Measurements from ENCODE around the gene VPS35L.

VPS35L gene

GRCh38 chr16:19595043-19595767 is 39.7 kb downstream of the VPS35L start:
- no peak for DNase-seq

GRCh38 chr16:19598805-19599510 is 43.5 kb downstream of the VPS35L start:
- DNase-seq: no peak

- DNase-seq: no peak
These were observed 44.6 kb downstream of the VPS35L start for GRCh38 chr16:19599968-19600716.

DNA sequence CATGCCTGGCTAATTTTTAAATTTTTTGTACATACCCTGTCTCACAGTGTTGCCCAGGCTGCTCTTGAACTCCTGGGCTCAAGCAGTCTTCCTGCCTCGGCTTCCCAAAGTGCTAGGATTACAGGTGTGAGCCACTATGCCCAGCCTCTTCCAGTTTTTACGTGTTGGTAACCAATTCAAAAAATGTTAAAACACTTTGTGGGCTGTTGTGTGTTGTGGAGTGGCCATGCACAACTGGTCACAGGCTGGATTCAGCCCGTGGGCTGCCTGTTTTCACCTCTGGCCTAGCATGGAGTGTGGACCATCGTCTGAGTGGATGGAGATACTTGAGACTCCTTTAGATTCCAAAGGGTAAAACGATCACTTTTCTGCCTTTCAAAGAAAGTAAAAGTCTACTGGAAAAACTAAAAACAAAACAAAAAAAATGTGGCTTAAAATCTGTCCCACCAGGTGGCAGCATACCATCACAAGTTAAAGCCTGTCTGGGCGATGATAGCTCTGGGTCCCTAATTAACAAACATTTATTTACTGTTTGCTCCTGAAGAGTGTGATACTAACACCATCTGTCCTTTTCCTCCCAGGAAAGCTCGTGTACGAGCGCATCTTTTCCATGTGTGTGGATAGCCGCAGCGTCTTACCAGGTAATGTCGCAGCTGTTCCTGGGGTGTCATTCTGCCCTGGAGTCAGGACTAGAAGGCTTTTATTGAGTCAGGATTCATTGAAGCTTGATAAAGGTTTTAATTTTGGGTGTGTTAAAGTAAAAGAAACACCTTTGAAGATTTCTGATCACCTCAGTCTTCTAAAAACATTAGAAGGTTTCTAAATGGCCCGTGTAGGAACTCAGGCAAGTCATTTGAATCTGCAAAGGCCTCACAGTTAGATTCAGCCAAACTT is 45.8 kb downstream of the VPS35L start:
- peak; percentile 7 to 13 for DNase-seq

DNA sequence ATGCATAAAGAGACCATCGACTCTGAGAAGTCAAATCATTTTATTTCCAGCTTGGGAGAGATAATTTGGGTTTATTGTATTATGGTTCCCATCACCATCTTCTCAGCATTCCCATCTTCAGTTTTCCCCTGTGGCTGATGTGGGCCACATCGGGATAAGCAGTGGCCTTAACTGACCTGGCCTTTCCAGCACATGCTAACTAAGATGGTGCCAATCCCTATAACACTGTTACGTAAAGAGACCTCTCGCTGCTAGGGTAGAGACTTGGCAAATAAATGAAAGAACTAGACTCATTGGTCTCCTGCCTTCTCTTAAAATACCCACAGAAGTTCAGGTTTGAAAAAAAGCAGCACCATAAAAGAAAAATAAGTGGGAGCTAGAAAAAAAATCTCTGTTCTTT is 49.4 kb downstream of the VPS35L start:
- DNase-seq: no peak

- DNase-seq: no peak
These were observed 50.2 kb downstream of the VPS35L start for GRCh38 chr16:19605701-19606100.

DNA sequence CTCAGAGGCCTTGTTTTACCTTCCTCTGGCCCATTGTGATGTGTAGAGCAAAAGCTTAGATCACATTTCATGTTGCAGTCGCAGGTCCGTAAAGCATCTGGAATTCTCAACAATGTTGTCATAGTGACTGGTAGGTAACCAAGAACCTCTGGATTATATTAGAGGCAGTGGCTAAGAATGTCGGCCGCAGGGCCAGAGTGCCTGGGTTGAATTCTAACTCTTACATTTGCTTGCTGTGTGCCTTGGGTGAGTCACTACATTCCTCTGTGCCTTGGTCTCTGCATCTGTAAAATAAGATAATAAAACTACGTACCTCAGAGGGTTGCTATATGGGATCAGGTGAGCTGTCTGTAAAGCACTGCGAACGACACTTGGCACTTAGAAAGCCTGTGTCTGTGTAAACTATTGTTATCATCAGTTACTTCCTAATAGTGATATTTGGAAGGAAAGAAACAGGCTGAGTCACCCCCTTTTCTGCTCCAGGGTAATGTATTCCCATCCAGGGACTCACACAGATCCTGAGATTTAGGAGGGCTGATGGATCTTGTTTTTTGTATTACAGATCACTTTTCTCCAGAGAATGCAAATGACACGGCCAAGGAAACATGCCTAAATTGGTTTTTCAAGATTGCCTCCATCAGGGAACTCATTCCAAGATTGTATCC is 52.2 kb downstream of the VPS35L start:
- no peak for DNase-seq

DNA sequence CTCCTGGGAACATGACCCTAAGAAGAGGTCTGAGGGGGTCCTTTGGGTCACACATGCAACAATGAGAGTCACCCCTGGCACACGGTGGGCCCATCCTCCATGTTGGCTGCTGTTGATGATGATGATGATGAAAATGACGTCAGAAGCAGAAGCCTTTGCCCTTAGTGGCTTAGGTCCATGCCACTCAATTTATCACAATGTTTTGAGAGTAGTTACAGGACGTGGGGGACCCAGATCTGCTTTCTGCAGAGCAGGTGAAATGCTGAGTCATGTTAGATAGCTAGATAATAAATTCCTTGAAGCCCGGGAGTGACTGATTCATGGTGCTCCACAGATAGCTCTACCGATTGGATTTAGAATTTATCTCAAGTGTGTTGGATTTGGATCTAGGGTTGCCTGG is 53.9 kb downstream of the VPS35L start:
- DNase-seq: no peak

- DNase-seq: no peak
These were observed 54.7 kb downstream of the VPS35L start for GRCh38 chr16:19610200-19610599.

DNA sequence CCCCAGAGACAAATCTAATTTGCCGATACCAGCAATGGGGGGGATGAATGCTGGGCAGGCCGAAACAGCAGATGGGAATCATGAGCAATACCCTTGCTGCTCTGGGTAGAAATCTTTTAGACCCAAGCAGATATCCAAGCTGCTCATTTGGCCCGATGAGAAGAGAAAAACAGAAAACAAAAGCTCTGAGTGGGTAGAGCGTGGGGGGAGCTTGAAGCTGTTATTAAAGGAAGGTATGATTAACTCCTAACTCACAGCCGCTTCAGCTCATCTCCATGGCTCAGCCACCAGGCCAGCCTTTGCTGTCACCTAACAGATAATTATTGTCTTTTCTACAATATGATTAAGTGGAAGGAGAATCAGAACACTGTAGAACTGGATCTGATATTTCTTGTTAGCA is 58.3 kb downstream of the VPS35L start:
- no peak for DNase-seq

DNA sequence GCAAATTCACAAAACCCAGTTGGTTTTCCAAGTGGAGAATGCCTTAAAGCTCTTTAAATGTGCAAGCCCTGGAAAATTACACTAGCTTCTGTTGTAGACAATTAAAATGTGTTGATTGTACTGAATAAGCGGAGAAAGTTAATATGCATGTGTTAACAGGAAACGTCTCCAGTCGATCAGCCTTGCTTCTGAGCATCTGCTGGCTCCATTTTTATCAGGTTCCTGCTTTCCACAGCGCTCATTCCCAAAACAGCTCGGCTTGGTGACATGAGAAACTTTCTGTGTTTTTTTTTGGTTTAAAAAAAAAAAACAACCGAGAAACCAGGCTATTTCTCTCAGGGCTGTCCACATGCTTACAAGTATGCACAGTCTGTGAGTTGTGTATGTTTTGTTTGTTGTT is 60.7 kb downstream of the VPS35L start:
- no peak for DNase-seq

DNA sequence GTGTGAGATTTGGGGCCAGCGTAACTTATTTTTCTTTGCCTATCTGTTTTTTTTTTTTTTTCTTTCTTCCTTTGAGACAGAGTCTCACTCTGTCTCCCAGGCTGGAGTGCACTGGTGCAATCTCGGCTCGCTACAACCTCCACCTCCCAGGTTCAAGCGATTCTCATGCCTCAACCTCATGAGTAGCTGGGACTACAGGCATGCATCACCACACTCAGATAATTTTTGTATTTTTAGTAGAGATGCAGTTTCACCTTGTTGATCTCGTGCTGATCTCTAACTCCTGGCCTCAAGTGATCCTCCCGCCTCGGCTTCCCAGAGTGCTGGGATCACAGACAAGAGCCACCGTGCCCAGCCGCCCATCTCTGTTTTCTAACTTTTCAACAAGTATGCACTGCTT is 63.4 kb downstream of the VPS35L start:
- DNase-seq: no peak

- DNase-seq: no peak
These were observed 65.9 kb downstream of the VPS35L start for GRCh38 chr16:19621445-19621844.

DNA sequence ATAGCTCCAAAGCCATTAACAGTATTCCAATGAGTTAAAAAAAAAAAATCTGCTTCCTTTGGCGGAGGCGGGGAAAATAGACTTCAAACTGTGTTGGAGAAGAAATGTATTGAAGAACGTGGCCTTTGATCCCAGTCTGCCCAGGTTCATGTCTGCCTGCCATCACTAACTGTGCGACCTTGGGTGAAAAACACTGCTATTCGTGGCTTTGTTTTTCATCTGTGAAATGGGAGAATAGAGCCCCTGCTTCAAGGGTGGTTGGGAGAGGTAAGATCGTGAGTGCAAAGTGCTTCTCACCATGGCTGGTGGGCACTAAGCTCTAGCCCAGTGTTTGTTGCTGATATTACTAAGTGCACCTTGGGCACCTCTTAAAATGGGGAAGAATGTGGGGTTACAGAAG is 69.5 kb downstream of the VPS35L start:
- no peak for DNase-seq

GRCh38 chr16:19636436-19637267 is 81.1 kb downstream of the VPS35L start:
- DNase-seq: no peak

DNA sequence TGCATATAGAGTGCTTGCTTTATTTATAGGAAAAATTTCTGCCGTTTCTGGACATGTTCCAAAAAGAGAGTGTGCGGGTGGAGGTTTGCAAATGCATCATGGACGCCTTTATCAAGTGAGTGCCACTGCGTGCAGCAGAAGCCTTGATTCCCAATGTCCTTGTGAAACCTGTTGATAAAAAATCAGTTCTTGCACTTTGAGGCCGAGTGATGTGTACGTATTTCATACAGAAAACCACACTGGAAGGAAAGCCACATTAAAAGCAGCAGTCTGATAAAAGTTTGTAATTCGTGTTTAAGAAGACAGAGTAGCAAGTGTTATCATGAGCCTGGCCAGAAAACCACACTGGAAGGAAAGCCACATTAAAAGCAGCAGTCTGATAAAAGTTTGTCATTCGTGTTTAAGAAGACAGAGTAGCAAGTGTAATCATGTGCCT is 84.5 kb downstream of the VPS35L start:
- DNase-seq: no peak

GRCh38 chr16:19642501-19642900 is 87.0 kb downstream of the VPS35L start:
- no peak for DNase-seq

- DNase-seq: no peak
These were observed 89.4 kb downstream of the VPS35L start for GRCh38 chr16:19644877-19645276.

GRCh38 chr16:19645557-19645981 is 90.1 kb downstream of the VPS35L start:
- DNase-seq: no peak

- no peak for DNase-seq
These were observed 94.5 kb downstream of the VPS35L start for GRCh38 chr16:19649980-19650379.

- DNase-seq: no peak
These were observed 98.6 kb downstream of the VPS35L start for GRCh38 chr16:19654147-19654546.

All from activated CD4-positive, alpha-beta T cell treated with anti-CD3 and anti-CD28 coated beads, Interleukin-2, amount 50 U/mL, for 4 hours (primary cell).